ENCODE data around the gene NOS1AP.

The NOS1AP gene

DNA sequence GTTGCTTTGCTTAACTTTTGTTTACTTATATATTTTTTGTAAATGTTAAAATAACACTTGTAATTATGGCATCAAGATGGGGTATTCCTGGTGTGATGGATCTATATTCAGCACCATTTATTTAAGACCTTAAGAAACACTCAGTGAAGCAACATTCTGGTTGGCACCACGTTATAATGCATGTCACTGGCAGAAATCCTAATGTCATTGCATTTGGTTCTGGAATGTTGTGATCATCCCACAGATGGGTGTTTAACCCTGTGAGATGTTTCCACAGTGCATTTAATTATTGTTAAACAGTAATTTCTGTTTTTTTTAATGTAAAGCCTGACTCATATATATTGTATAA lies 116.5 kb downstream of the NOS1AP start:
- no peak for TF ChIP-seq MYC (IDR thresholded peaks at IDR 0.05; ENCODE audit: low read depth, low read length)
- no peak for TF ChIP-seq CTCF (IDR thresholded peaks at IDR 0.05; ENCODE audit: low read depth, low read length)
- TF ChIP-seq, protein P1, sequence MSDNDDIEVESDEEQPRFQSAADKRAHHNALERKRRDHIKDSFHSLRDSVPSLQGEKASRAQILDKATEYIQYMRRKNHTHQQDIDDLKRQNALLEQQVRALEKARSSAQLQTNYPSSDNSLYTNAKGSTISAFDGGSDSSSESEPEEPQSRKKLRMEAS (IDR thresholded peaks at IDR 0.05; ENCODE audit: low read depth, low read length) = no peak
- TF ChIP-seq POLR2A (IDR thresholded peaks at IDR 0.05; ENCODE audit: extremely low read depth, insufficient read length) = no peak
- no peak overlapping the region for H3K4me3 ChIP-seq (ENCODE audit: low read depth, low read length)
- DNase-seq (ENCODE audit: low read depth) = no peak

GRCh38 chr1:162186406-162186805 lies 116.9 kb downstream of the NOS1AP start:
- TF ChIP-seq, protein P1 (IDR thresholded peaks at IDR 0.05; ENCODE audit: low read depth, low read length) = no peak
- TF ChIP-seq CTCF (IDR thresholded peaks at IDR 0.05; ENCODE audit: low read depth, low read length) (no peak), MYC (IDR thresholded peaks at IDR 0.05; ENCODE audit: low read depth, low read length) (no peak), POLR2A (IDR thresholded peaks at IDR 0.05; ENCODE audit: extremely low read depth, insufficient read length) (no peak)
- DNase-seq (ENCODE audit: low read depth) = no peak

DNA sequence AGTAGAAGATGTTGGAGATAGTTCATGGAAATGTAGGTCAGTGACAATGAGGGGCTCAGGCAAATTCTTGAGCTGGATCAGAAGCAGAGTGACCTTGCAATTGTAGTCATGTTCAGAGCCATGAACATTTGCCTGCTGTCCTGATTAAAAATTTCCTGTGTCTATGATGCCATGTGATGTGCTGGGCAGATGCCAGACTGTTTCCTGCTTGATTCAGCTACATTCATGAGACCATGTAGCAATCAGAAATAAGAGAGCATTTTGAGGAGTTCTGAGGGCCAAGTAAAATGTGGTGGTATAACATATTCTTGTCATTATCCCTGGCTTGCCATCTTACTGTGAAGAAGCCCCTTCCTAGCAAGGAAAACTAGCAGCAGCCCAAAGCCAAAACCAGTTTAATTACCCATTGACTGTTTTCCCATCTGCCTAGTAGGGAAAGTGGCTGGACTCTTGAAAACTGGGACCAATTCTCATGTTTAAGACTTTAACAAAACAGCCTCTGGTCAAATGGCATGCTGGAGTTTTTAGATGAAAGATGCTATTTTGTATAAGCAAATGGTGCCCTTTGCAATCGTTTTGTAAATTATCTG lies 118.3 kb downstream of the NOS1AP start:
- TF ChIP-seq CTCF (IDR thresholded peaks at IDR 0.05; ENCODE audit: low read depth, low read length) (no peak), POLR2A (IDR thresholded peaks at IDR 0.05; ENCODE audit: extremely low read depth, insufficient read length) (no peak), MYC (IDR thresholded peaks at IDR 0.05; ENCODE audit: low read depth, low read length) (no peak)
- TF ChIP-seq, protein P1 (IDR thresholded peaks at IDR 0.05; ENCODE audit: low read depth, low read length) = no peak
- DNase-seq (ENCODE audit: low read depth) = no peak
- H3K4me3 ChIP-seq (ENCODE audit: low read depth, low read length) = no peak overlapping the region

More at GRCh38 chr1:162186406-162186805, 116.9 kb downstream of the NOS1AP start:
- no peak overlapping the region for H3K4me3 ChIP-seq (ENCODE audit: low read depth, low read length)

- no peak for TF ChIP-seq POLR2A (IDR thresholded peaks at IDR 0.05; ENCODE audit: extremely low read depth, insufficient read length)
- no peak for TF ChIP-seq CTCF (IDR thresholded peaks at IDR 0.05; ENCODE audit: low read depth, low read length)
- no peak for TF ChIP-seq MYC (IDR thresholded peaks at IDR 0.05; ENCODE audit: low read depth, low read length)
- TF ChIP-seq, protein P1 (IDR thresholded peaks at IDR 0.05; ENCODE audit: low read depth, low read length) = no peak
- no peak for DNase-seq (ENCODE audit: low read depth)
Observed at GRCh38 chr1:162189345-162189744, 119.9 kb downstream of the NOS1AP start.

GRCh38 chr1:162191396-162192305 lies 122.2 kb downstream of the NOS1AP start:
- no peak for DNase-seq (ENCODE audit: low read depth)
- TF ChIP-seq MYC (IDR thresholded peaks at IDR 0.05; ENCODE audit: low read depth, low read length) (no peak), CTCF (IDR thresholded peaks at IDR 0.05; ENCODE audit: low read depth, low read length) (no peak)
- H3K4me3 ChIP-seq (ENCODE audit: low read depth, low read length) = no peak overlapping the region

More at GRCh38 chr1:162189345-162189744, 119.9 kb downstream of the NOS1AP start:
- no peak overlapping the region for H3K4me3 ChIP-seq (ENCODE audit: low read depth, low read length)
